Stomach smooth muscle (tissue), 2 donors: ENCODE data around the gene LINC00305.

Experiments
- H3K27ac ChIP-seq: one replicate; pipeline ENCODE4 v1.7.0; 2013; ENCODE audit warnings: mild to moderate bottlenecking, low read length, inconsistent platforms
- H3K27me3 ChIP-seq, 2 donors: one replicate each; pipeline ENCODE4 v1.7.0; 2013; ENCODE audit warnings: low read length in 2 of 2; ENCODE audit not compliant: insufficient read depth in 2 of 2, control insufficient read depth in 1 of 2
- H3K36me3 ChIP-seq, 2 donors: one replicate each; pipeline ENCODE4 v1.7.0; 2013; ENCODE audit warnings: low read length in 2 of 2; ENCODE audit not compliant: control insufficient read depth in 2 of 2, insufficient read depth in 2 of 2
- H3K4me1 ChIP-seq: one replicate; pipeline ENCODE4 v1.7.0; 2013; ENCODE audit warnings: low read length; ENCODE audit not compliant: control insufficient read depth, insufficient read depth
- H3K4me3 ChIP-seq, 2 donors: one replicate each; pipeline ENCODE4 v1.7.0; 2013; ENCODE audit warnings: low read length in 2 of 2
- H3K9ac ChIP-seq, 2 donors: one replicate each; pipeline ENCODE4 v1.7.0; 2013; ENCODE audit warnings: low read length in 2 of 2, mild to moderate bottlenecking in 1 of 2
- H3K9me3 ChIP-seq, 2 donors: one replicate each; pipeline ENCODE4 v1.7.0; 2013; ENCODE audit warnings: low read length in 2 of 2; ENCODE audit not compliant: control insufficient read depth in 2 of 2
- donor health status: healthy.
- donor health status: Pancreatic carcinoma.

LINC00305 gene

GRCh38 chr18:64037812-64038414 is 111.0 kb downstream of the LINC00305 start:
- no peaks in the 10 kb centered on the region for H3K4me1 ChIP-seq
- H3K9me3 ChIP-seq: no peaks in the 10 kb centered on the region
- no peak overlapping the region for H3K9ac ChIP-seq
- H3K4me3 ChIP-seq: no peak overlapping the region
- H3K27me3 ChIP-seq: no peaks in the 10 kb centered on the region
- H3K27ac ChIP-seq: no peak overlapping the region
- H3K36me3 ChIP-seq: no peaks in the 10 kb centered on the region

DNA sequence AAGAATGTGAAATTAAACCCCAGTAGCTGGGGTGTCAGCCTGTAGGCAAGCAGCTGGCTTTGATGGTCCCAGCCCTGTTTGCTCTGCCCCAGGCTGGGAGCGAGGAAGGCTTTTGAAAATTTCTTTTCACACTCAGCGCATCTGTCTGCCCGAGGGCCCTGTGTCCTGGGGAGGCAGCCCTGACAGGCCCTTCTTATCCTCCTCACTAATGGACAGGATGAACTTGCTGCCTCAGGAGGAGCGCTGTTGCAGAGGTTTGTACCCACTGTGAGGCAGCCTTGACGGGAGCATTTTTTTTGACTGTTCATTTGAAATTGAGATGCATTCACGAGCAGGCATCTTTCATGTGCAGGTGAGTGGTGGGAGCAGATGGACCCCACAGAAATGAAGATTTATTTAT is 116.6 kb downstream of the LINC00305 start:
- no peak overlapping the region for H3K9ac ChIP-seq
- H3K27me3 ChIP-seq: peaks cover 0 to 2% of the 10 kb centered on the region in 2 donors
- no peak overlapping the region for H3K4me3 ChIP-seq
- no peaks in the 10 kb centered on the region for H3K36me3 ChIP-seq
- H3K4me1 ChIP-seq: no peaks in the 10 kb centered on the region
- no peaks in the 10 kb centered on the region for H3K9me3 ChIP-seq
- no peak overlapping the region for H3K27ac ChIP-seq

GRCh38 chr18:64031411-64031810 is 117.5 kb downstream of the LINC00305 start:
- Histone ChIP-seq H3K27ac (no peak overlapping the region), H3K9me3 (no peaks in the 10 kb centered on the region), H3K4me1 (no peaks in the 10 kb centered on the region), H3K36me3 (no peaks in the 10 kb centered on the region), H3K9ac (no peak overlapping the region), H3K27me3 (peaks cover 0 to 2% of the 10 kb centered on the region in 2 donors), H3K4me3 (no peak overlapping the region)
